Natural killer cell treated with Interleukin-12 subunit alpha and Interleukin-12 subunit beta and Interleukin-15 and Interleukin-18, amount 100 ng/mL, for 72 hours (primary cell): Measurements from ENCODE around the gene SLC35F4. TPM values are rescaled to one million over a fixed set of nuclear protein-coding genes. Genes with fewer than 3 reads are reported as not detected.

Source experiments
- ATAC-seq, 2 donors: fragments of 150-1000 bp; cut with Tn5 transposase in 1 of 2; sonication (Bioruptor Pico), chemical (Tn5 transposase) in 1 of 2; 2 replicates each; pipeline ENCODE4 v1.10.0; 2021
- DNase-seq: peaks from one replicate; pipeline ENCODE4 v3.0.0; 2022; ENCODE audit warnings: low spot score
- H3K27ac Mint-ChIP-seq, 2 donors: 1 replicate in 1 of 2; 2 replicates in 1 of 2; pipeline ENCODE4 v1.8.0; 2022; ENCODE audit warnings: mixed read lengths in 2 of 2, mild to moderate bottlenecking in 1 of 2, moderate library complexity in 1 of 2
- H3K27me3 Mint-ChIP-seq, 2 donors: 1 replicate in 1 of 2; 2 replicates in 1 of 2; pipeline ENCODE4 v1.8.0; 2022; ENCODE audit warnings: mixed read lengths in 2 of 2
- H3K36me3 Mint-ChIP-seq: one replicate; pipeline ENCODE4 v1.8.0; 2022; ENCODE audit warnings: mixed read lengths
- H3K4me1 Mint-ChIP-seq, 2 donors: 1 replicate in 1 of 2; 2 replicates in 1 of 2; pipeline ENCODE4 v1.8.0; 2022; ENCODE audit warnings: low read depth in 2 of 2, mixed read lengths in 2 of 2, mild to moderate bottlenecking in 1 of 2
- H3K4me3 Mint-ChIP-seq: one replicate; pipeline ENCODE4 v1.8.0; 2022; ENCODE audit warnings: mixed read lengths
- H3K9me3 Mint-ChIP-seq: 2 replicates; pipeline ENCODE4 v1.8.0; 2022; ENCODE audit warnings: mixed read lengths
- total RNA-seq, 2 donors: library from RNA; stranded (reverse); gene quantifications; one replicate each; pipeline ENCODE4 v1.2.3, GENCODE V29; 2022

Gene SLC35F4
- total RNA-seq, 2 donors from 2014 or later: not detected

- Mint-ChIP-seq H3K27me3 (no peaks in the 10 kb centered on the region), H3K9me3 (peaks cover 7% of the 10 kb centered on the region), H3K27ac (no peak overlapping the region), H3K36me3 (no peaks in the 10 kb centered on the region), H3K4me3 (no peak overlapping the region), H3K4me1 (no peaks in the 10 kb centered on the region)
- DNase-seq: no peak
- no peak for ATAC-seq
These were observed 287.1 kb downstream of the SLC35F4 start for GRCh38 chr14:57578801-57579200.

GRCh38 chr14:57576498-57576897 lies 289.4 kb downstream of the SLC35F4 start:
- no peaks in the 10 kb centered on the region for H3K36me3 Mint-ChIP-seq
- no peak for ATAC-seq

DNA sequence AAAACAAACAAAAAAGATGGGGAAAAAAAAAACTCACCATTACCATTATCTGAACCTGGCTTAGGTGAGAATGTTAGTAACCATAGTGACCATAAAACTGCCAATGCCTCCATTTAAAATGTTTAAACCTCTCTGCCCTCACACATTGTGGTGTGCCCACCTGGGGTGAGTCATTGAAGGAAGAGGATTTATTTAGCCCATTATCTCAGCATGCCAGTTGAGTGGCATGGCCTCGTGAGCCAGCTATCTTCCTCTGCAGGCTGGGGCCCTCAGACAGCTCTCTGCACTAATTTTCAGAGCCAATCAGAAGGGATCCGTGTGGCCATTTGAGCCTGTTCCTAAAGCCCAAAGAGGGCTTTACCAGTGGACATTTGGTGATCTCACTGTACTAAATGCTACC lies 290.4 kb downstream of the SLC35F4 start:
- Mint-ChIP-seq H3K27ac (no peak overlapping the region), H3K36me3 (no peaks in the 10 kb centered on the region), H3K4me1 (no peaks in the 10 kb centered on the region), H3K4me3 (no peak overlapping the region), H3K9me3 (peaks cover 3% of the 10 kb centered on the region), H3K27me3 (no peaks in the 10 kb centered on the region)
- ATAC-seq (no peak), DNase-seq (no peak)

More at GRCh38 chr14:57576498-57576897, 289.4 kb downstream of the SLC35F4 start:
- Mint-ChIP-seq H3K9me3 (peaks cover 3% of the 10 kb centered on the region), H3K4me1 (no peaks in the 10 kb centered on the region), H3K27me3 (no peaks in the 10 kb centered on the region), H3K4me3 (no peak overlapping the region), H3K27ac (no peak overlapping the region)
- no peak for DNase-seq

DNA sequence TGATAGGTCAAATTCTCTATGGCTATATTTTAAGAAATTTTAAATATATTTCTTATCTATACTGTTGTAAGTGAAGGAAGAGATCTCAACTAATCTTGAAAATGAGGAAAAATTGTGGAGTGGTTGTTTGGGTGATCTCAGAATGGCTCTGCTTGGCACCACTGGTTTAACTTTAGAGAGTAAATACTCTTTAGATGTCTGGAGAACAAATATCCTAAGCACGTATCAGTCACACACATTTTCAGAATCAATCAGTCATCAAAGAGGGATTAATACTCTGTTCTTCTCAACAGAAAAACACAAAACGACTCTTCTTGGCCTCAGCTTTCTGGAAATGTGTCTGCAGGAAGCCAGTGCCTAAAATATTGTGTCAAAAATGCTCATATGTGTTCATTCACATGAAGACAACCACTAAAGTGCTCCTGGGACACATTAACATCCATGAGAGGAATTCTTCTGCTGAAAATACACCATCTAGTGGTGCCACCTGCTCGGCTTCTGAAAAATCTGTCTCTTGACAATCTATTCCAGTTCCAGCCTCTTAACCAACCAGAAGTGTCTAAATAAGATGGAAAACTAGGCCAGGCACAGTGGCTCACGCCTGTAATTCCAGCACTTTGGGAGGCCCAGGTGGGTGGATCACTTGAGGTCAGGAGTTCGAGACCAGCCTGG lies 291.1 kb downstream of the SLC35F4 start:
- no peaks in the 10 kb centered on the region for H3K36me3 Mint-ChIP-seq
- peaks cover 3% of the 10 kb centered on the region for H3K9me3 Mint-ChIP-seq
- ATAC-seq (no peak), DNase-seq (no peak)
- no peak overlapping the region for H3K27ac Mint-ChIP-seq
- no peak overlapping the region for H3K4me3 Mint-ChIP-seq
- no peaks in the 10 kb centered on the region for H3K4me1 Mint-ChIP-seq
- H3K27me3 Mint-ChIP-seq: no peaks in the 10 kb centered on the region

DNA sequence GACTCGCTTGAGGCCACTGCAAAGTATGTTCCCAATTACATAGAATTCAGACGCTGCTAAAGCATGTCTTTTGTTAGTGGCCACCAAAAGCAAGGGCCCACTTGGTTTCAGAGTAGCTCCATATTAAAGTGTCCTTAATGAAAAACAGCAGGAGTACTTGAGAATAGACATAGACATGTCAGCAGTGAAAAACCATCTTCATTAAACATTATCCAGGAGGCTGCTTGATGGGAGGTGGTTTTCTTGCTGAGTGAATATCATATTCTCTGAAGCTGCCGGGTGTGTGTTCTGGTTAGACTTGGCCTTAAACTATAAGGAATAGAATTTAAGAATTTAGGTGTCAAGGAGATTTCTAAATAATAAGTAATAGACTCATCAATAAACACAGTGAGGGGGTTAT lies 292.7 kb downstream of the SLC35F4 start:
- Mint-ChIP-seq H3K36me3 (no peaks in the 10 kb centered on the region), H3K4me3 (no peak overlapping the region), H3K4me1 (no peaks in the 10 kb centered on the region), H3K9me3 (peaks cover 9% of the 10 kb centered on the region), H3K27me3 (no peaks in the 10 kb centered on the region), H3K27ac (no peak overlapping the region)
- ATAC-seq: no peak
- DNase-seq: no peak

DNA sequence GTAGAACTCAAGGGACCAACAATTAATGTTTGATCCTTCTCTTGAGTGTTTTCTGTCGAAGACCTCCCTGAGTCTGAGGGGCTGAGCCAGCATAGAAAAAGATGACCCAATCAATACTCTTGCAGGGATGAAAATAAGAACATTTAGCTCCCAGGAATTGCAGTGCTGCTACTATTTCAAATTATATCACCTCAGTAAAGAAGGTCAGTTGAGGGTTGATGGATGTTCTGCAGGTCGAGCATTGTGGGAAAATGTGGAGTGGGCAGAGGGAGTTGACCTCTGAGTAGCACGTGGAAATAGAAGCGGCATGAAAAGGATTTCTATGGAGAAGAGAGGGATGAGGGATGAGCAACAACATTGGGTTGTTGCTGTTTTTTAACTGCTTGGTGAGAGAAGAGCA lies 297.3 kb downstream of the SLC35F4 start:
- ATAC-seq: no peak
- Mint-ChIP-seq H3K4me3 (no peak overlapping the region), H3K36me3 (no peaks in the 10 kb centered on the region)

DNA sequence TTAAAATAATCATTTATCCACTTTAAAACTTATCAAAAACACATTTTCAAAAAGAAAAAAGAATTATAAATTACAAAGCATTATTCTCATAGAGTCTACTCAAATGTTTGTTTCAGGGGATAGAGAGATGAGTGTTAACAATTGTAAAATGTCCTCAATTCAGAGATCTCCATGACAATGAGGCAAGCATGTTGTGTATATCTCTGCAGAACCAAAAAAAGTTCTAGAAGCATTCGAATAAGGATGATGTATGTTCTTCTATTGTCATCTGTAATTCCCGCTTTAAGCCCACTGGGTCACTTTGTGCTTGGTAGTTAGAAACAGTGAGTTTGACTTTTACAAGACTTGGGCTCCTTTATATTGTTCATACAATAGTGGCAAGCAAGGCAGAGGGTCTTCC lies 298.7 kb downstream of the SLC35F4 start:
- Mint-ChIP-seq H3K9me3 (peaks cover 11% of the 10 kb centered on the region), H3K4me3 (no peak overlapping the region), H3K4me1 (no peaks in the 10 kb centered on the region), H3K27me3 (no peaks in the 10 kb centered on the region), H3K36me3 (no peaks in the 10 kb centered on the region), H3K27ac (no peak overlapping the region)
- ATAC-seq (no peak), DNase-seq (no peak)

More for the DNA sequence above, 297.3 kb downstream of the SLC35F4 start:
- H3K4me1 Mint-ChIP-seq: no peaks in the 10 kb centered on the region
- H3K27ac Mint-ChIP-seq: no peak overlapping the region
- H3K9me3 Mint-ChIP-seq: peaks cover 11% of the 10 kb centered on the region
- DNase-seq: no peak
- H3K27me3 Mint-ChIP-seq: no peaks in the 10 kb centered on the region

GRCh38 chr14:57560681-57561080 lies 305.2 kb downstream of the SLC35F4 start:
- Mint-ChIP-seq H3K4me3 (no peak overlapping the region), H3K4me1 (no peaks in the 10 kb centered on the region), H3K9me3 (peaks cover 9% of the 10 kb centered on the region), H3K27me3 (no peaks in the 10 kb centered on the region), H3K36me3 (no peaks in the 10 kb centered on the region), H3K27ac (no peak overlapping the region)
- ATAC-seq: no peak
- DNase-seq: no peak

GRCh38 chr14:57559576-57559975 lies 306.3 kb downstream of the SLC35F4 start:
- ATAC-seq (no peak), DNase-seq (no peak)
- Mint-ChIP-seq H3K4me3 (no peak overlapping the region), H3K9me3 (peaks cover 10% of the 10 kb centered on the region), H3K4me1 (no peaks in the 10 kb centered on the region), H3K36me3 (peaks cover 3% of the 10 kb centered on the region), H3K27me3 (no peaks in the 10 kb centered on the region), H3K27ac (no peak overlapping the region)

DNA sequence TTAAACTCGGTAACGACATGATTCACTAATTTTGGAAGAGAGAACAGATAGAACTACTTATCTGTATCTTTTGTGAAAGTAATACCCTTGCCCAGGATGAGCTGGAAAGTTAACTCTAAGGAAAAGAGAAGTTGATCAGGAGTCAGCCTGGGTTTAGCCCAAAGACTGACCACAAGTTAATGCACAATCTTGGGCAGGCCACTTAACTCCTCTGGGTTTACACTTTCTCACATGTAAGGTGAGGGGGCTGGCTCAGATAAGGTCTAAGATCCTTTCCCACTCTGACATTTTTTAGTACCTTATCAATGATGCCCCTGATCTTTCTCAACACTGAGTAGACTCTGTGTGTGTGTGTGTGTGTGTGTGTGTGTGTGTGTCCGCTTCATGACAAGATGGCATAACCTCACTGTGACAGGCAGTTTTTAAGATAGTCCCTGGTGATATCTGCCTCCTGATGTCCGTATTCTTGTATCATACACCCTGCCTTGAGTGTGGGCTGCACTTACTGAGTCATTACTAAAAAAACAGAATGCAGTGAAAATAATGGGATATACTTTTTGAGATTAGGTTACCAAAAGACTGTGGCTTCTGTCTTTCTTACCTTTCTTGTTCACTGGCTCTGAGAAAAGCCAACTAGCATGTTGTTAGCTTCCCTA lies 316.0 kb downstream of the SLC35F4 start:
- H3K36me3 Mint-ChIP-seq: peaks cover 11% of the 10 kb centered on the region
- H3K27me3 Mint-ChIP-seq: no peaks in the 10 kb centered on the region
- ATAC-seq: no peak
- no peaks in the 10 kb centered on the region for H3K4me1 Mint-ChIP-seq
- no peak overlapping the region for H3K27ac Mint-ChIP-seq
- peaks cover 20% of the 10 kb centered on the region for H3K9me3 Mint-ChIP-seq
- no peak overlapping the region for H3K4me3 Mint-ChIP-seq
- no peak for DNase-seq

GRCh38 chr14:57549016-57549564 lies 316.8 kb downstream of the SLC35F4 start:
- Mint-ChIP-seq H3K36me3 (peaks cover 6% of the 10 kb centered on the region), H3K27ac (no peak overlapping the region), H3K4me3 (no peak overlapping the region), H3K27me3 (no peaks in the 10 kb centered on the region), H3K9me3 (peaks cover 21% of the 10 kb centered on the region), H3K4me1 (no peaks in the 10 kb centered on the region)
- ATAC-seq (no peak), DNase-seq (no peak)

DNA sequence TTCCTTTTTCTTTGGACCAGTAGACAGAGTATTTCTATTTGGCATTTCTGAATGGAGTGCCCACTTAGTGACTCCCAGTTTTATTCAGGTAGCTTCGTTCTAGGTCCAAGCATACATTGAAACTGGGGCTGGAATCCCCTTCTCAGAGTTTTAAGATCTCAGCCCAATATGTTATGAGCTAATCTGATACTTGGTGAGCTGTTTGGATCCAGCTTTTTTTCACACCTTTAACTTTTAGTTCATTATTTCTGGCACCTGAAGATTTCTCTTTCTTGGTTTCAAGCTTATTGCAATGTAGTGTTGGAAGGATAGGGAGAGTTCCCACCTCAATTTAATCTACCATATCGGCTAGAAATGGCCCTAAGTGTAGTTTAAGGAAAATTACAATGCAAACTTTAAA lies 318.8 kb downstream of the SLC35F4 start:
- Mint-ChIP-seq H3K9me3 (peaks cover 32% of the 10 kb centered on the region), H3K4me1 (no peaks in the 10 kb centered on the region), H3K36me3 (peaks cover 14% of the 10 kb centered on the region), H3K27ac (no peak overlapping the region), H3K4me3 (no peak overlapping the region), H3K27me3 (no peaks in the 10 kb centered on the region)
- DNase-seq (no peak), ATAC-seq (no peak)

DNA sequence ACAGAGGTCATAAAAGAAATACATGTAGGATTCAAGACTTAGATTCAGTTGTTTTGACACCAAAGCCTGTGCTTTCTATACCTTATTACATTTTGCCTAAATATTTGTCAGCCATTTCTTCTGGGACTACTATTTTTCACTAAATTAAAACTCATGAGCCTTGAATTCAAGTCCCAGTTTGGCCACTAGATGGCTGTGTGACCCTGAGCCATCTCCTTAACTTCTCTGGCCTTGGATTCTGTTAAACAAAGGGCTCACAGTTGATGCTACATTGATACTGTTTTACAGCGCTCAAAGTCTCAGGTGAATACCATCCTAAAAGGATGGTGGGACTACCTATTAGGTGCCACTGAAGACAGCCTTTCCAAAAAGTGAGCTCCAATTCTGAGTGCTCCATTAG lies 332.7 kb downstream of the SLC35F4 start:
- no peak for DNase-seq
- no peaks in the 10 kb centered on the region for H3K36me3 Mint-ChIP-seq
- no peaks in the 10 kb centered on the region for H3K4me1 Mint-ChIP-seq
- no peak for ATAC-seq
- no peak overlapping the region for H3K27ac Mint-ChIP-seq
- H3K4me3 Mint-ChIP-seq: no peak overlapping the region
- H3K9me3 Mint-ChIP-seq: peaks cover 15% of the 10 kb centered on the region
- no peaks in the 10 kb centered on the region for H3K27me3 Mint-ChIP-seq

DNA sequence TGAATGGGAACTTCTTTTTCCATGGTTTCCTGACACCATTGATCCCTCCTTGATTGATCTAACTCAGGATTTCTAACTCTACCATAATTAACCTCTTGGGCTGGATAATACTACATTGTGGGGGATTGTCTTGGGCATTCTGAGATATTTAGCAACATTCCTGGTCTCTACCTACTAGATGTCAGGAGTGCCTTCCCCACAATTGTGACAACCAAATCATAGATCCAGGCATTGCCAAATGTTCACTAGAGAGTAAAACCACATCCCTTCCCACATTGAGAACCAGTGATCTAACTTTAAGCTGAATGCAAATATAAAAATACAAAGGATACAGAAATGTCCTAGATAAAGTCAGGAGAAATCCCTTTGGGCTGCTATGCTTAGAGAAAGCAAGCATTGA lies 335.3 kb downstream of the SLC35F4 start:
- Mint-ChIP-seq H3K27me3 (no peaks in the 10 kb centered on the region), H3K9me3 (peaks cover 13% of the 10 kb centered on the region), H3K4me1 (no peaks in the 10 kb centered on the region), H3K4me3 (no peak overlapping the region), H3K36me3 (no peaks in the 10 kb centered on the region), H3K27ac (no peak overlapping the region)
- ATAC-seq: no peak
- DNase-seq: no peak
